IPS-11a (cell line): ENCODE data around the gene NDST4.

Experiments
- H3K4me3 ChIP-seq: one replicate; pipeline ENCODE4 v1.5.1; 2013; ENCODE audit warnings: low read depth, low read length, control low read depth

The NDST4 gene

GRCh38 chr4:115113506-115114106 is at the start of gene NDST4:
Gene NDST4, minus strand, starts transcription at chr4:115113620. Its CDS starts 36,584 bp downstream, at chr4:115077036.
- no peak within 1 kb of the TSS for H3K4me3 ChIP-seq

DNA sequence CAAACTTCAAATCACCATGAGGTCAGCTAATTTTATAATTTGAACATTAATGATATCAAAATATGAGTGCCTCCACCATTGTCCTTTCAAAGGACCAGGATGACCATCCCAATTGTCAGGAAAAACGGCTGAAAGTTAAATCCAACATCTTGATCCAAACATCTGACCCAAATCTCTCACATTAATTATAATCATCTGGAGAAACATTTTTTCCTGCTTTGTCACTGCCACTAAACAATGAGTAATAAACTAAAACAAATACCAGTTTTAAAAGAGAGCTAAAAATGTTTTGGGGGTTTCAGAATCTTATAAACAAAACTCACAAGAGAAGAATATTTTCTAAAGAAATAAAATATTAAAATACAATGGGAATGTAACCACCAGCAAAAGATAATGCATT is 45.7 kb upstream of the NDST4 start:
- H3K4me3 ChIP-seq: no peak overlapping the region

DNA sequence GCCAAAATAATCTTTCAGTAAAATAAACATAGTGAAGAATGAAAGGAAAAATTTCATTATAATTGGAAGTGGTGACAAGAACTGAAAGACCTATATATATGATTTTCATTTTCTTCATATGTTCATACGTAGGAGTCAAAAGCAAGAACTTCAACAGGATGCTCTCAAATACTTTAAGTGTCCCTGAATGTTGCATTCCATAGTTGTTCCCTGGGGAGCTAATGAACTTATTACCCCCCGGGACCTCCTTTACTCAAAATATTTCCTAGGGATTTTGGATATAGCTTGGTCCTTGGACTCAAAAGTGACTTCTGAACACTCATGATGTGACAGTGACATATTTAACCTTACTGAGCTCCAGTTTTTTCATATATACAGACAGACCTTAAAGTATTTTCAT is 44.9 kb upstream of the NDST4 start:
- no peak overlapping the region for H3K4me3 ChIP-seq

DNA sequence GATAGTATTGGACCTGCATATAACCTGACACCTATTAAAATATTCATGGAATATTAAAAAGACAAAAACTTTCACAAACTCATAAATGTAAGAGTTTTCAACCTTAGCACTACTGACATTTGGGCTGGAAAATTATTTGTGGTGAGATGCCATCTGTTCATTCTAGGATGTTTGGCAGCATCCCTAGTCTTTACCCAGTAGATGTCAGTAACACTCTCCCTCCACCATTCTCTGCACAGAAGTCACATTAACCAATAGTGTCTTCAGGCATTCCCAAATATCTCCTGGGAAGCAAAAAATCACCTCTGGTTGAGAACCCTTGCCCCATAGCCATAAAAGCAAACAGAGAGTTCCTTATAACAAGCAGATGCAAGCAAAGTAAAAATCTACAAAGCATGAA is 41.4 kb upstream of the NDST4 start:
- no peak overlapping the region for H3K4me3 ChIP-seq

GRCh38 chr4:115152965-115153364 is 39.5 kb upstream of the NDST4 start:
- no peak overlapping the region for H3K4me3 ChIP-seq

DNA sequence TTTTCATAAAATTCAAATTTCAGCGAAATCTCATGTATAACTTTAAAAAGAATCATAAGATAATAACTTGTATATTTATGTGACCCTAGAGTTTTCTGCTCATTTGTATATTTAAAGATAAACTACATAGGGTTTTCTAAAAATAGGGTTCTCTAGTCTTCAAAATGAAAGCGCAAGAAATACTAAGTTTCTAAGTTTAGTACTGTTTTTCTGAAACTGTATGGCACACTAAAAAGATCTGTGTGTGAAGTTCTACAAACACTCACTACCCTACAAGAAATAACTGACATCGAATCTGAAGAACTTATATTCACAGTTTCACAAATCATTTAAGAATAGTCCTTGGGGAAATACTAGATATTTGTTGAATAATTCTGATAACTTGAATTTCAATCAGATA is 38.7 kb upstream of the NDST4 start:
- H3K4me3 ChIP-seq: no peak overlapping the region

DNA sequence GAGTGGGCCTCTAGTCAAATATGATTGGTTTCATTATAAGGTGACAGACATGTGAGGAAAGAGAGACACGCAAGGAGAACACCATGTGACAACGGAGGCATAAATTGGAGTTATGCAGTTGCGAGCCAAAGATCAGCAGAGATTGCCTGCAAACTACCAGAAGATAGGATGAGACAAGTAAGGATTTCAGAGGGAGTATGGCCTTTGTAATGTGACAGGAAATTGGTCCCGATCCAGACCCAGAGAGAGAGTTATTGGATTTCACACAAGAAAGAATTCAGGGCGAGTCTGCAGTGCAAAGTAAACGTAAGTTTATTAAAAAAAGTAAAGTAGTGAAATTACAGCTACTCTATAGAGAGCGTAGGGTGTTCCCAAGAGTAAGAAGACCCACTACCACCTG is 35.7 kb upstream of the NDST4 start:
- H3K4me3 ChIP-seq: no peak overlapping the region

- H3K4me3 ChIP-seq: no peak overlapping the region
Observed at GRCh38 chr4:115145393-115146160, 32.2 kb upstream of the NDST4 start.

- H3K4me3 ChIP-seq: no peak overlapping the region
Observed at GRCh38 chr4:115128037-115128436, 14.6 kb upstream of the NDST4 start.

DNA sequence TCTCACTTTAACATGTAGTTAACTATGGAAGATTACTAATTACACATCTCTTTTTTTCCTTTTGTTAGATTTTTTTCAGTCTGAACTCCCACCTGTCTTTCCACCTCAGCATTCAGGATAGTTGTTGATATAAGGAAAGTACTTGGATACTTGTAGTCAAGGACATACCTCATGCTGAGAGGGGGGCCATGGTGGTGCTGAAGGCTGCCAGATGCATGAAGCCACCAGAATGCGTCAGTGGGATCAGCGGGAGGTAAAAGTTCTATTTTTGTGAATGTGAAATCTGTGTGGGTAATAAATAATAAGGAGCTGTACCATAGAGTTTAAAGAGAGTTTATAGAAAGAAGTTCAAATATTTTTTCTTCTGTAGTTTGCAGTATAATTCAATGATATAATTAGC is 13.1 kb upstream of the NDST4 start:
- no peak overlapping the region for H3K4me3 ChIP-seq

GRCh38 chr4:115121351-115122043 is 8.1 kb upstream of the NDST4 start:
- H3K4me3 ChIP-seq: no peak overlapping the region

GRCh38 chr4:115119804-115120352 is 6.5 kb upstream of the NDST4 start:
- no peak overlapping the region for H3K4me3 ChIP-seq

GRCh38 chr4:115117651-115118050 is 4.2 kb upstream of the NDST4 start:
- no peak overlapping the region for H3K4me3 ChIP-seq

DNA sequence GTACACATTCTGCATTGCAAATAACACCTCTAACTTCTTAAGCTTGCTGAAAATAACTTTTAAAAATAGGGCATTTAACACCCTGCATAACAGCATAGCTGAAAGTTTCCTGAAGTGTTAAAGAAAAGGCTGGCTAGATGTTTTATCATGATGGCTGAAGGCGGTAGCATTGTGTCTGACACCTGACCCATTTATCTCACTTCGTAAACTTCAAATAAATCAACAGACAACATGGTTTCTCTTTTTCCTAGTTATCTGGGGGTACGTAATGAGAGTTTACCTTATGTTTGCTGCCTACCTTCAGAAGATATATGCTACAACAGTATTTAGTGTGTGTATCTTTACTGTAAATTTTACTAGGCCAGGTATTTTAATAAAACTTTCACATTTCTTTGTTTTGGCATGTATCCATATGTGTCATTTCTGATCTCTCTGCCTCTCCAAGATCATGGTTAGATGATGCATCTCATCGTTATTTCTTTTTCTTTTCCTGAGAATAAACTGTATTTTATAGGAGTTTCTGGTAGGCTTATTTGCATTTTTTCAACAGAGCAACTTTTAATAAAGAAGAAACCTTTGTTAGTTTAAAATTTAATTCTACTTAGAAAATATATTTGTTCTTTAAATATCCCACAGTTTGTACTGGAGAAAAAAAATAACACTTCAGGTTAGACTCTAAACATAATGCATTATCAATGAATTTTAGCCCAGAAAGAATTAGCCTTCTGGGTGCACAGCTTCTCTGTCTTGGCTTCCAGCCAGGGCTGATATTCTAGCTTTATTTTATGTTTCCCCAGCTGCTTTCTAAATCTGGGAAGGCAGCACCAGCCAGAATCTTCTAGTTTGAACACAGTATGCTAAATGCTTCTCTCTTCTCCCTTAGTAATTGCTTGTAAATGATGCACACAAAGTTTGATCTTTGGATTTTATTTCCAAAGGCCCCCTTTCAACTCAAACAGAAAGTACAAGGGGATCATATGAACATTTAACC is 2.9 kb downstream of the NDST4 start:
- H3K4me3 ChIP-seq: no peak overlapping the region

DNA sequence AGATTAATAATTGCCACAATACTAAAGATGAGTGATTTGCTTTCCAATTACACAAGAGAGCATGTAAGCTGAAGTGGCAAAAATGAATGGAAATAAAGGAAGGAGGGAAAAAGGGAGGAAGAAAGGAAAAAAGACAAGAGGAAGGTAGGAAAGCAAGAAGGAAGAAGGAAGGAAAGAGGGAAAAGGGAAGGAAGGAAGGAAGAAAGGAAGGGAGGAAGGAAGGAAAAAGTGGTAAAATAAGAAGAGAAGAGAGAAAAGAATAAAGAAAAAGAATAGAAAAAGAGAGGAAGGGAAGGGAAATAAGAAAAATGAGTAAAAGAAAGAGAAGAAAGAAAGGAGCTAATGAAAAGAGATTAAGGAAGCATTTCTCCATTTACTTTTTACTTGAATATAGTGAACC is 4.6 kb downstream of the NDST4 start:
- no peak overlapping the region for H3K4me3 ChIP-seq

GRCh38 chr4:115107411-115107810 is 6.0 kb downstream of the NDST4 start:
- no peak overlapping the region for H3K4me3 ChIP-seq

DNA sequence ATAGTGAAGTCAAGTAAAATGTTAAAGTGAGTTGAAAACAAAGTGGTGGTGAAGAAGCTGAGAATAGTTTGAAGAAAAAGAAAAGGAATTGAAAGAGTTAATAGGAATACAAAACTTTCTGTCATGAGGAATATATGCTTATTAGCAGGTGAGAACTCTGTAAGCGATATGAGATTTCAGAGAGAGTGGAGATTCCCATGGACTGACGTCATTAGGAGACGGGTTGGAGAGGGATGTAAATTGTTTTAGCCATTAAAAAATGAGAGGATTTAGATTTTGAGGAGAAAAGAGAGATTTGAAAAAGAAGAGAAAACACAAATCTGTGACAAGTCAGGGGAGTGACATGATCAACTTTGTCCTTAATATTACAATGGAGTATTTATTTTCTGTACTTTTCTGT is 11.7 kb downstream of the NDST4 start:
- H3K4me3 ChIP-seq: no peak overlapping the region

- H3K4me3 ChIP-seq: no peak overlapping the region
Observed at GRCh38 chr4:115090483-115091075, 22.8 kb downstream of the NDST4 start.

- no peak overlapping the region for H3K4me3 ChIP-seq
Observed at GRCh38 chr4:115082633-115083032, 30.8 kb downstream of the NDST4 start.

DNA sequence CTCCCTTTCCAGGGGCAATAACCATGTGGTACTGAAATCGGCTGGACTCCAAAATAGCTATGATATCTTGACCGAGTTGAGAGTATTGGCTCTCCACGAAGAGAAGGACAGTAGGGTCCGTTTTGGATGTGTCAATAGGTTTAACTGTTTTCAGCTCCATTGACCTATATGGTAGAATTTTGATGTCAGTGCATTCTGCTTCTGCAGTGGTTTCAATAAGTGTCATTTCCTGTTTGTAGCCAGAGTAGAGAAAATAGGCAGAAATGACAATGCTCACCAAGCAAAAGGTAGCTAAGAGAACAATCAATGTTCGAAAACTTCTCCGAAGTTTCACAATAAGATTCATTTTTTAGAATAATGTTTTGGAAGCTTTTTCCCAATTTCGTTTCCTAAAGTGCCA is 36.7 kb downstream of the NDST4 start:
- no peak overlapping the region for H3K4me3 ChIP-seq
